GM18508 (cell line): ENCODE results near the gene FERMT3.

Experiments used
- ATAC-seq: cut with Tn5 transposase; IDR thresholded peaks from one replicate; pipeline ENCODE4 v1.9.1; 2021; ENCODE audit warnings: moderate number of reproducible peaks; ENCODE audit not compliant: insufficient read depth, unreplicated experiment

FERMT3 gene

GRCh38 chr11:64185693-64186491, 20.6 kb upstream of the FERMT3 start, which contains the start of gene STIP1:
TSS of gene STIP1 (plus strand) at chr11:64186171. CDS start at chr11:64186262, 91 bp downstream.
- peak; percentile 77 for ATAC-seq

GRCh38 chr11:64186492-64187165, 19.9 kb upstream of the FERMT3 start:
- ATAC-seq: no peak

GRCh38 chr11:64192434-64192833, 14.1 kb upstream of the FERMT3 start:
- ATAC-seq: no peak

- ATAC-seq: no peak
These were observed 9.9 kb upstream of the FERMT3 start for GRCh38 chr11:64196626-64197025.

- no peak for ATAC-seq
These were observed 8.0 kb upstream of the FERMT3 start for GRCh38 chr11:64198511-64198910.

GRCh38 chr11:64201543-64201942, 5.0 kb upstream of the FERMT3 start:
- no peak for ATAC-seq

GRCh38 chr11:64202992-64203391, 3.5 kb upstream of the FERMT3 start:
- ATAC-seq: no peak

GRCh38 chr11:64203421-64204079, 3.0 kb upstream of the FERMT3 start:
- ATAC-seq: no peak

GRCh38 chr11:64204080-64204440, 2.5 kb upstream of the FERMT3 start:
- ATAC-seq: no peak

GRCh38 chr11:64204464-64204989, 2.0 kb upstream of the FERMT3 start:
- no peak for ATAC-seq

- ATAC-seq: no peak
These were observed 950 bp downstream of the FERMT3 start for GRCh38 chr11:64207256-64208085.

GRCh38 chr11:64208086-64208795, 1.7 kb downstream of the FERMT3 start:
- no peak for ATAC-seq

GRCh38 chr11:64208796-64209562, 2.5 kb downstream of the FERMT3 start:
- no peak for ATAC-seq

- ATAC-seq: no peak
These were observed 3.0 kb downstream of the FERMT3 start for GRCh38 chr11:64209563-64209843.

- ATAC-seq: no peak
These were observed 3.9 kb downstream of the FERMT3 start for GRCh38 chr11:64210301-64211020.

GRCh38 chr11:64211181-64211872, 4.8 kb downstream of the FERMT3 start:
- no peak for ATAC-seq

- ATAC-seq: no peak
These were observed 10.4 kb downstream of the FERMT3 start for GRCh38 chr11:64216879-64217278.
